Measurements from ENCODE around the gene EDEM2.

EDEM2 gene

GRCh38 chr20:35179292-35180212 is 32.4 kb upstream of the EDEM2 start:
- no peak for TF ChIP-seq CTCF (IDR thresholded peaks at IDR 0.05; ENCODE audit: low read depth, low read length)
- Histone ChIP-seq H3K27me3 (ENCODE audit: insufficient read depth, low read depth, severe bottlenecking) (no peaks in the 10 kb centered on the region), H3K36me3 (peaks cover 26% of the 10 kb centered on the region), H3K9me3 (ENCODE audit: severe bottlenecking) (peaks cover 3% of the 10 kb centered on the region), H3K4me3 (ENCODE audit: low read depth, low read length) (no peak overlapping the region), H3K27ac (no peak overlapping the region)
- DNase-seq, result no peak

- H3K36me3 ChIP-seq, result peaks cover 28% of the 10 kb centered on the region
- H3K27ac ChIP-seq, result no peak overlapping the region
- no peak overlapping the region for H3K4me3 ChIP-seq (ENCODE audit: low read depth, low read length)
Observed at GRCh38 chr20:35176132-35176531, 29.0 kb upstream of the EDEM2 start.

GRCh38 chr20:35174458-35175216 is 27.5 kb upstream of the EDEM2 start:
- Histone ChIP-seq H3K4me3 (ENCODE audit: low read depth, low read length) (no peak overlapping the region), H3K27me3 (ENCODE audit: insufficient read depth, low read depth, severe bottlenecking) (no peaks in the 10 kb centered on the region), H3K9me3 (ENCODE audit: severe bottlenecking) (no peaks in the 10 kb centered on the region), H3K36me3 (peaks cover 24% of the 10 kb centered on the region), H3K27ac (no peak overlapping the region; the same call in 1 of the 2 replicates)
- DNase-seq, result no peak
- no peak for TF ChIP-seq CTCF (IDR thresholded peaks at IDR 0.05; ENCODE audit: low read depth, low read length)

More at GRCh38 chr20:35176132-35176531, 29.0 kb upstream of the EDEM2 start:
- no peak for DNase-seq
- no peak for TF ChIP-seq CTCF (IDR thresholded peaks at IDR 0.05; ENCODE audit: low read depth, low read length)
- Histone ChIP-seq H3K27me3 (ENCODE audit: insufficient read depth, low read depth, severe bottlenecking) (no peaks in the 10 kb centered on the region), H3K9me3 (ENCODE audit: severe bottlenecking) (no peaks in the 10 kb centered on the region)

GRCh38 chr20:35173576-35174192 is 26.5 kb upstream of the EDEM2 start:
- DNase-seq, result peak; percentile 89
- Histone ChIP-seq H3K27ac (peak overlapping the region; percentile 64), H3K4me3 (ENCODE audit: low read depth, low read length) (peak overlapping the region; percentile 28), H3K27me3 (ENCODE audit: insufficient read depth, low read depth, severe bottlenecking) (no peaks in the 10 kb centered on the region), H3K9me3 (ENCODE audit: severe bottlenecking) (no peaks in the 10 kb centered on the region), H3K36me3 (peaks cover 24% of the 10 kb centered on the region)
- TF ChIP-seq CTCF (IDR thresholded peaks at IDR 0.05; ENCODE audit: low read depth, low read length), result no peak

- DNase-seq, result no peak
- TF ChIP-seq CTCF (IDR thresholded peaks at IDR 0.05; ENCODE audit: low read depth, low read length), result no peak
- H3K27ac ChIP-seq, result peak overlapping the region; percentile 64
- no peaks in the 10 kb centered on the region for H3K27me3 ChIP-seq (ENCODE audit: insufficient read depth, low read depth, severe bottlenecking)
- H3K36me3 ChIP-seq, result peaks cover 18% of the 10 kb centered on the region
- H3K9me3 ChIP-seq (ENCODE audit: severe bottlenecking), result no peaks in the 10 kb centered on the region
- peak overlapping the region; percentile 61 for H3K4me3 ChIP-seq (ENCODE audit: low read depth, low read length)
Observed at GRCh38 chr20:35172434-35172806, 25.3 kb upstream of the EDEM2 start.
